H1 (cell line): ENCODE measurements around the gene TRMT44. TPM values are rescaled to one million over a fixed set of nuclear protein-coding genes. Genes with fewer than 3 reads are reported as not detected.

Source experiments
- CTCF ChIA-PET: fragments of 300-600 bp; sonication (Branson Sonifier 250); formaldehyde crosslinking; loops from one replicate; lab custom pipeline; 2021; ENCODE audit not compliant: partially characterized antibody; lab: Charles Lee
- POLR2A ChIA-PET: fragments of 300-600 bp; sonication (Branson Sonifier 250); formaldehyde crosslinking; loops from one replicate; lab custom pipeline; 2021; ENCODE audit warnings: inconsistent platforms; ENCODE audit not compliant: partially characterized antibody; lab: Charles Lee
- DNase-seq, 2 experiments: peaks; one replicate each; pipeline versions ENCODE4 v3.0.0 to v3.0.0-alpha.2; 2010 to 2022; ENCODE audit warnings: low spot score in 2 of 2, low read depth in 1 of 2, mixed read lengths in 1 of 2
- FAIRE-seq: peaks from 2 replicates; lab custom pipeline; 2011; peaks lifted over from hg19 to GRCh38; lab: Jason Lieb, UNC
- H2AFZ ChIP-seq: 2 replicates; pipeline ENCODE4 v1.8.1; 2012; ENCODE audit warnings: low read length, inconsistent platforms
- H2AK5ac ChIP-seq: 2 replicates; pipeline ENCODE4 v1.6.1; 2013; ENCODE audit warnings: low read depth, low read length
- H2BK120ac ChIP-seq: replicated peaks from 2 replicates; pipeline ENCODE3; 2013; ENCODE audit warnings: low read depth, low read length, inconsistent platforms
- H2BK12ac ChIP-seq: 2 replicates; pipeline ENCODE4 v1.6.1; 2013; ENCODE audit warnings: low read depth, low read length
- H2BK15ac ChIP-seq: 2 replicates; pipeline ENCODE4 v1.6.1; 2013; ENCODE audit warnings: low read length
- H2BK20ac ChIP-seq: 2 replicates; pipeline ENCODE4 v1.6.1; 2013; ENCODE audit warnings: low read length
- H2BK5ac ChIP-seq: 2 replicates; pipeline ENCODE4 v1.6.1; 2013; ENCODE audit warnings: low read depth, low read length
- H3K14ac ChIP-seq: 2 replicates; pipeline ENCODE4 v1.6.1; 2013; ENCODE audit warnings: inconsistent platforms; ENCODE audit not compliant: insufficient read length
- H3K18ac ChIP-seq: 2 replicates; pipeline ENCODE4 v1.6.1; 2013; ENCODE audit warnings: low read length; ENCODE audit errors: extremely low read depth
- H3K23ac ChIP-seq: 2 replicates; pipeline ENCODE4 v1.6.1; 2013; ENCODE audit warnings: inconsistent platforms; ENCODE audit not compliant: insufficient read length
- H3K23me2 ChIP-seq: 2 replicates; pipeline ENCODE4 v1.6.1; 2013; ENCODE audit warnings: low read depth, low read length
- H3K27ac ChIP-seq: 2 replicates; pipeline ENCODE4 v1.6.1; 2011; ENCODE audit warnings: low read depth, low read length, inconsistent platforms
- H3K27me3 ChIP-seq, 4 experiments: replicated peaks in 1 of 4; 1 replicate in 1 of 4; 2 replicates in 3 of 4; pipeline versions ENCODE4 v1.6.1 to v1.8.1; 2011 to 2013; ENCODE audit warnings: low read length in 3 of 4, mild to moderate bottlenecking in 3 of 4, inconsistent platforms in 2 of 4, mixed read lengths in 2 of 4, moderate library complexity in 1 of 4; ENCODE audit not compliant: control insufficient read depth in 3 of 4, insufficient read depth in 3 of 4; ENCODE audit errors: extremely low read depth in 1 of 4
- H3K36me3 ChIP-seq, 4 experiments: 2 replicates each; pipeline versions ENCODE4 v1.6.1 to v1.8.1; 2011 to 2013; ENCODE audit warnings: mild to moderate bottlenecking in 4 of 4, low read length in 3 of 4, moderate library complexity in 2 of 4, control low read depth in 1 of 4, inconsistent platforms in 1 of 4; ENCODE audit not compliant: insufficient read depth in 4 of 4, control insufficient read depth in 2 of 4
- H3K4ac ChIP-seq: replicated peaks from 2 replicates; pipeline ENCODE3; 2013; ENCODE audit warnings: low read length, low read depth, mixed read lengths, inconsistent platforms; ENCODE audit not compliant: insufficient read length
- H3K4me1 ChIP-seq, 4 experiments: replicated peaks in 1 of 4; 1 replicate in 1 of 4; 2 replicates in 3 of 4; pipeline versions ENCODE4 v1.6.1 to v1.8.1; 2011 to 2013; ENCODE audit warnings: low read length in 3 of 4, inconsistent platforms in 2 of 4, mixed read lengths in 1 of 4; ENCODE audit not compliant: insufficient read depth in 4 of 4, control insufficient read depth in 3 of 4
- H3K4me2 ChIP-seq, 2 experiments: 2 replicates each; pipeline versions ENCODE4 v1.6.1 to v1.8.1; 2011 to 2013; ENCODE audit warnings: low read depth in 2 of 2, low read length in 2 of 2, control low read depth in 1 of 2, inconsistent platforms in 1 of 2, mild to moderate bottlenecking in 1 of 2; ENCODE audit not compliant: insufficient read depth in 1 of 2
- H3K4me3 ChIP-seq, 4 experiments: fragments of 200-600, 300-600 bp in 1 of 4; sonication (generic), shearing (Covaris generic), sonication (Bioruptor Twin) in 1 of 4; 2 replicates each; pipeline versions ENCODE4 v1.5.1 to v1.8.1; 2011 to 2016; ENCODE audit warnings: low read length in 4 of 4, low read depth in 3 of 4, control low read depth in 2 of 4, inconsistent platforms in 2 of 4, mild to moderate bottlenecking in 2 of 4, mixed read lengths in 1 of 4, moderate library complexity in 1 of 4; ENCODE audit not compliant: insufficient read depth in 2 of 4; ENCODE audit errors: extremely low read depth in 1 of 4
- H3K56ac ChIP-seq: replicated peaks from 2 replicates; pipeline ENCODE3; 2013; ENCODE audit warnings: low read depth, mild to moderate bottlenecking, mixed read lengths, low read length, inconsistent platforms; ENCODE audit not compliant: insufficient read length
- H3K79me1 ChIP-seq: 2 replicates; pipeline ENCODE4 v1.6.1; 2013; ENCODE audit warnings: low read depth, low read length, control low read depth
- H3K79me2 ChIP-seq, 2 experiments: 2 replicates each; pipeline versions ENCODE4 v1.6.1 to v1.8.1; 2012 to 2013; ENCODE audit warnings: low read length in 2 of 2, mild to moderate bottlenecking in 2 of 2, inconsistent platforms in 1 of 2; ENCODE audit not compliant: insufficient read depth in 2 of 2, control insufficient read depth in 1 of 2
- H3K9ac ChIP-seq, 4 experiments: replicated peaks in 1 of 4; 1 replicate in 1 of 4; 2 replicates in 3 of 4; pipeline versions ENCODE4 v1.6.1 to v1.8.1; 2011 to 2013; ENCODE audit warnings: low read depth in 3 of 4, low read length in 3 of 4, control low read depth in 2 of 4, mild to moderate bottlenecking in 2 of 4, moderate library complexity in 2 of 4, inconsistent platforms in 1 of 4; ENCODE audit errors: extremely low read depth in 1 of 4
- H3K9me3 ChIP-seq, 2 experiments: 2 replicates each; pipeline versions ENCODE4 v1.6.1 to v1.8.1; 2012 to 2013; ENCODE audit warnings: mild to moderate bottlenecking in 2 of 2, moderate library complexity in 2 of 2, control low read depth in 1 of 2, inconsistent platforms in 1 of 2, low read depth in 1 of 2, low read length in 1 of 2, mixed read lengths in 1 of 2; ENCODE audit not compliant: insufficient read depth in 2 of 2
- H4K20me1 ChIP-seq, 2 experiments: replicated peaks in 1 of 2; 2 replicates each; pipeline versions ENCODE3 to v1.8.1; 2011 to 2013; ENCODE audit warnings: inconsistent platforms in 2 of 2, low read length in 2 of 2, mild to moderate bottlenecking in 1 of 2; ENCODE audit not compliant: insufficient read depth in 2 of 2, control insufficient read depth in 1 of 2
- H4K5ac ChIP-seq: 2 replicates; pipeline ENCODE4 v1.6.1; 2013; ENCODE audit warnings: low read length, low read depth, mixed read lengths, inconsistent platforms; ENCODE audit not compliant: insufficient read length
- H4K8ac ChIP-seq: 2 replicates; pipeline ENCODE4 v1.8.0; 2013; ENCODE audit warnings: mild to moderate bottlenecking, moderate library complexity, low read length, inconsistent platforms; ENCODE audit not compliant: insufficient read depth; ENCODE audit errors: extremely low read depth
- H4K91ac ChIP-seq: replicated peaks from 2 replicates; pipeline ENCODE3; 2013; ENCODE audit warnings: low read length, mixed read lengths, inconsistent platforms; ENCODE audit not compliant: insufficient read length
- EGR1 ChIP-seq: IDR thresholded peaks from 2 replicates; pipeline ENCODE4 v1.6.1; 2011; ENCODE audit warnings: low read depth, low read length, borderline replicate concordance
- JUND ChIP-seq: IDR thresholded peaks from 2 replicates; pipeline ENCODE4 v1.6.1; 2011; ENCODE audit warnings: mild to moderate bottlenecking, improper control_type of control experiment, low read length
- MAFK ChIP-seq: IDR thresholded peaks from 2 replicates; pipeline ENCODE4 v1.6.1; 2012; ENCODE audit warnings: low read depth, mild to moderate bottlenecking, improper control_type of control experiment, low read length
- WGBS, 2 experiments: shearing (Covaris generic) in 1 of 2; methylation state at CpG; one replicate each; pipeline versions ENCODE4 v1.1.6 to v1.1.7; 2013 to 2015; ENCODE audit warnings: low lambda C conversion rate in 2 of 2, mixed read lengths in 2 of 2, inconsistent platforms in 1 of 2, low coverage in 1 of 2, missing lambda C conversion rate in 1 of 2; ENCODE audit not compliant: insufficient replicate concordance in 2 of 2, insufficient coverage in 1 of 2, insufficient read length in 1 of 2; ENCODE audit errors: extremely low coverage in 1 of 2, missing lambda C conversion rate in 1 of 2; 5-methylcytosine and 5-hydroxymethylcytosine counted together
- long read RNA-seq, 2 experiments: library from RNA in 1 of 2; library from capped mRNA in 1 of 2; stranded (forward); transcript quantifications; one replicate each; pipeline ENCODE4 v2.0.0, GENCODE V29; 2021; ENCODE audit warnings: inconsistent platforms in 1 of 2
- polyA minus RNA-seq, 3 experiments: library from RNA; depleted of rRNA, polyadenylated mRNA; stranded (reverse); fragments of >200 nt; gene quantifications; 1 replicate in 2 of 3; 2 replicates in 1 of 3; pipeline ENCODE4 v1.2.3, GENCODE V29; 2011
- polyA plus RNA-seq, 7 experiments: library from polyadenylated mRNA; depleted of rRNA in 3 of 7; stranded (reverse) in 5 of 7; unstranded in 2 of 7; fragments of >200 nt in 5 of 7; fragments of 200-250 nt in 2 of 7; gene quantifications; 1 replicate in 5 of 7; 2 replicates in 1 of 7; 4 replicates in 1 of 7; pipeline versions ENCODE4 v1.2.1 to v1.2.3, GENCODE V29; 2011 to 2013; ENCODE audit warnings: missing spikeins in 2 of 7, mixed read lengths in 2 of 7
- total RNA-seq: library from RNA; stranded (reverse); fragmentation: NEBNext Ultra II Directional; extraction: Animal tissue kit (Norgen Biotek cat#: 25700); gene quantifications from 2 replicates; pipeline ENCODE4 v1.2.1, GENCODE V29; 2021
- TF ChIP-seq, protein P1 (sequence below): IDR thresholded peaks from 2 replicates; pipeline ENCODE4 v1.6.1; 2012; ENCODE audit warnings: inconsistent platforms

The TRMT44 gene, protein sequence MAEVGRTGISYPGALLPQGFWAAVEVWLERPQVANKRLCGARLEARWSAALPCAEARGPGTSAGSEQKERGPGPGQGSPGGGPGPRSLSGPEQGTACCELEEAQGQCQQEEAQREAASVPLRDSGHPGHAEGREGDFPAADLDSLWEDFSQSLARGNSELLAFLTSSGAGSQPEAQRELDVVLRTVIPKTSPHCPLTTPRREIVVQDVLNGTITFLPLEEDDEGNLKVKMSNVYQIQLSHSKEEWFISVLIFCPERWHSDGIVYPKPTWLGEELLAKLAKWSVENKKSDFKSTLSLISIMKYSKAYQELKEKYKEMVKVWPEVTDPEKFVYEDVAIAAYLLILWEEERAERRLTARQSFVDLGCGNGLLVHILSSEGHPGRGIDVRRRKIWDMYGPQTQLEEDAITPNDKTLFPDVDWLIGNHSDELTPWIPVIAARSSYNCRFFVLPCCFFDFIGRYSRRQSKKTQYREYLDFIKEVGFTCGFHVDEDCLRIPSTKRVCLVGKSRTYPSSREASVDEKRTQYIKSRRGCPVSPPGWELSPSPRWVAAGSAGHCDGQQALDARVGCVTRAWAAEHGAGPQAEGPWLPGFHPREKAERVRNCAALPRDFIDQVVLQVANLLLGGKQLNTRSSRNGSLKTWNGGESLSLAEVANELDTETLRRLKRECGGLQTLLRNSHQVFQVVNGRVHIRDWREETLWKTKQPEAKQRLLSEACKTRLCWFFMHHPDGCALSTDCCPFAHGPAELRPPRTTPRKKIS
- total RNA-seq = 20.1 and 23.9 TPM in 2 replicates
- polyA plus RNA-seq (2011; rRNA removed) = 8.6 and 11.6 TPM in 2 replicates
- 10.6 TPM for polyA plus RNA-seq (2011; cell fraction: cytosol; rRNA removed)
- 37.2 TPM for polyA plus RNA-seq (2011; cell fraction: nucleus; rRNA removed)
- 9.3 to 14.4 TPM (median 11.8 TPM) in 4 replicates for polyA plus RNA-seq (2012, experiment 1 of 2)
- polyA plus RNA-seq (2012, experiment 2 of 2) = 5.4 TPM
- polyA plus RNA-seq (2013, experiment 1 of 2) = 7.4 TPM
- 7.0 TPM for polyA plus RNA-seq (2013, experiment 2 of 2)
- 14.1 and 18.0 TPM in 2 replicates for polyA minus RNA-seq (2011; rRNA and poly(A)+ RNA removed)
- polyA minus RNA-seq (2011; cell fraction: cytosol; rRNA and poly(A)+ RNA removed) = 19.2 TPM
- 52.7 TPM for polyA minus RNA-seq (2011; cell fraction: nucleus; rRNA and poly(A)+ RNA removed)
- long read RNA-seq, experiment 1, partial matches to known transcripts = 2 of 7 reads
- long read RNA-seq, experiment 1, other reads (novel, unspliced or antisense) = 2 of 7 reads
- long read RNA-seq, experiment 2, partial matches to known transcripts = 1 of 1 reads
- long read RNA-seq, experiment 2, other reads (novel, unspliced or antisense) = 0 of 1 reads

DNA sequence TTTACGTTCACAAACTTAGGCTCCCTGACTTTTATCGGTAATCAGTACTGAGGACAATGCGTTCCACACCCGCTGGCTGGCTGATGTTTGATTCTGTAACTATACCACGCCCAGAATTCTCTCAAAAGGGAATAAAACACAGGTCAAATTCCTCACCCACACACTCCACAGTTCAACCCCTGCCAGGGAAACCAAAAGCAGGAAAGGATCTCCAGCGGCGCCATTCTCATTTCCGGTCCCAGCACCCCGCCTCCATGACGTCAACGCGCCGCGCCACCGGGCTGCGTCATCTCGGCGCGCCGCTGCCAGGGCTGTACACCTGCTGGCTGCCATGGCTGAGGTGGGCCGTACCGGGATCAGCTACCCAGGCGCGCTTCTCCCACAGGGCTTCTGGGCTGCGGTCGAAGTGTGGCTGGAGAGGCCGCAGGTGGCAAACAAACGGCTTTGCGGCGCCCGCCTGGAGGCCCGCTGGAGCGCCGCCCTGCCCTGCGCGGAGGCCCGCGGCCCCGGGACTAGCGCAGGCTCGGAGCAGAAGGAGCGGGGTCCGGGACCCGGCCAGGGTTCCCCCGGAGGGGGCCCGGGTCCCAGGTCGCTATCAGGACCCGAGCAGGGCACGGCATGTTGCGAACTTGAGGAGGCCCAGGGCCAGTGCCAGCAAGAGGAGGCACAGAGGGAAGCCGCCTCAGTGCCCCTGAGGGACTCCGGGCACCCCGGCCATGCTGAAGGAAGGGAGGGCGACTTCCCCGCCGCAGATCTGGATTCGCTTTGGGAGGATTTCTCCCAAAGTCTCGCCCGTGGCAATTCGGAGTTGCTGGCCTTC, at the start of gene TRMT44, which contains the start of gene ACOX3:
TSS of gene TRMT44 (plus strand) at position 286 of the 820 bp plus-strand sequence. CDS start at position 332, 46 bp downstream.
TSS of gene ACOX3 (minus strand) at position 232 of the 820 bp plus-strand sequence. CDS start 24,202 bp downstream, outside the sequence.
- DNase-seq (peak; percentile 57 to 100), FAIRE-seq (peak; percentile 63)
- Histone ChIP-seq H3K4me1 (peaks cover 3 to 22% (median 4%) of the 10 kb centered on the region in 4 experiments; a peak in 6 of 7 replicates), H3K79me2 (peaks cover 12 to 40% of the 10 kb centered on the region in 2 experiments), H3K9me3 (no peaks in the 10 kb centered on the region), H2BK120ac (no peak within 1 kb of the TSS), H3K36me3 (no peaks in the 10 kb centered on the region), H4K20me1 (peaks cover 4 to 7% of the 10 kb centered on the region in 2 experiments), H3K79me1 (peaks cover 7% of the 10 kb centered on the region), H3K4me3 (peak within 1 kb of the TSS; percentile 71 to 92 (median 90)), H3K27me3 (no peaks in the 10 kb centered on the region), H4K8ac (peak within 1 kb of the TSS; percentile 91), H3K18ac (peak within 1 kb of the TSS; percentile 15; the same call in 1 of the 2 replicates), H2AFZ (no peak within 1 kb of the TSS), H3K23ac (no peak within 1 kb of the TSS), H3K9ac (peak within 1 kb of the TSS; percentile 51 to 85 (median 68)), H3K56ac (peak within 1 kb of the TSS; percentile 9), H3K4ac (no peak within 1 kb of the TSS), H3K14ac (no peak within 1 kb of the TSS), H2BK15ac (no peak within 1 kb of the TSS), H2BK20ac (no peak within 1 kb of the TSS), H2BK12ac (no peak within 1 kb of the TSS; the same call in 1 of the 2 replicates), H3K27ac (peak within 1 kb of the TSS; percentile 67), H4K91ac (no peak within 1 kb of the TSS), H3K23me2 (peaks cover 10% of the 10 kb centered on the region), H2AK5ac (no peak within 1 kb of the TSS), H3K4me2 (peak within 1 kb of the TSS; percentile 63 to 80), H4K5ac (peak within 1 kb of the TSS; percentile 59), H2BK5ac (peak within 1 kb of the TSS; percentile 5; the same call in 1 of the 2 replicates)
- ChIA-PET POLR2A (interaction anchor here (0.7 to 2.0 kb wide), 4 partner anchors 12 to 106 kb away, joined by 3 to 11 read pairs (median 3); no protein-coding TSS in a partner anchor), CTCF (interaction anchor here (1.5 to 2.4 kb wide), 2 partner anchors 9 to 12 kb away, joined by 5 to 9 read pairs; no protein-coding TSS in a partner anchor)
- 2% methylated on average over 60 of the region's 60 CpGs; no CpG with 5 or more reads in 1 of the 2 experiments for WGBS, 2 experiments
- TF ChIP-seq, protein P1, sequence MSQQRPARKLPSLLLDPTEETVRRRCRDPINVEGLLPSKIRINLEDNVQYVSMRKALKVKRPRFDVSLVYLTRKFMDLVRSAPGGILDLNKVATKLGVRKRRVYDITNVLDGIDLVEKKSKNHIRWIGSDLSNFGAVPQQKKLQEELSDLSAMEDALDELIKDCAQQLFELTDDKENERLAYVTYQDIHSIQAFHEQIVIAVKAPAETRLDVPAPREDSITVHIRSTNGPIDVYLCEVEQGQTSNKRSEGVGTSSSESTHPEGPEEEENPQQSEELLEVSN = 0 out of 2 replicates have a peak, but pooled peaks have one; percentile 36
- TF ChIP-seq JUND = peak; percentile 77
- TF ChIP-seq EGR1 = 0 out of 2 replicates have a peak, but pooled peaks have one; percentile 16
- TF ChIP-seq MAFK = no peak
